Fibroblast of skin of right quadriceps (primary cell): ENCODE measurements around the gene STAT3.

ENCODE experiments used
- DNase-seq: peaks from one replicate; pipeline ENCODE4 v3.0.0-alpha.2; 2013

The STAT3 gene

GRCh38 chr17:42290577-42290976, 97.7 kb downstream of the STAT3 start:
- DNase-seq = no peak

- DNase-seq = no peak
Observed at GRCh38 chr17:42289611-42290181, 98.5 kb downstream of the STAT3 start.

GRCh38 chr17:42288803-42289610, 99.2 kb downstream of the STAT3 start:
- no peak for DNase-seq

GRCh38 chr17:42287977-42288802, 100.1 kb downstream of the STAT3 start, which contains the start of gene STAT5A:
Gene STAT5A, plus strand, starts transcription at chr17:42288498. Its CDS starts 914 bp downstream, at chr17:42289412.
- DNase-seq = peak; percentile 57

GRCh38 chr17:42287305-42287976, 100.8 kb downstream of the STAT3 start:
- no peak for DNase-seq

GRCh38 chr17:42286411-42287221, 101.6 kb downstream of the STAT3 start:
- DNase-seq = no peak

GRCh38 chr17:42285346-42286050, 102.7 kb downstream of the STAT3 start:
- DNase-seq = no peak

GRCh38 chr17:42284566-42284965, 103.7 kb downstream of the STAT3 start:
- no peak for DNase-seq

- no peak for DNase-seq
Observed at GRCh38 chr17:42284024-42284369, 104.2 kb downstream of the STAT3 start.

GRCh38 chr17:42283241-42284023, 104.8 kb downstream of the STAT3 start:
- DNase-seq = no peak

GRCh38 chr17:42282478-42283080, 105.7 kb downstream of the STAT3 start:
- no peak for DNase-seq

GRCh38 chr17:42281571-42282096, 106.6 kb downstream of the STAT3 start:
- DNase-seq = no peak

GRCh38 chr17:42279776-42280630, 108.2 kb downstream of the STAT3 start:
- DNase-seq = no peak

GRCh38 chr17:42277342-42277712, 110.9 kb downstream of the STAT3 start:
- DNase-seq = no peak

GRCh38 chr17:42276609-42277341, 111.5 kb downstream of the STAT3 start:
- peak; percentile 79 for DNase-seq

GRCh38 chr17:42276359-42276608, 112.0 kb downstream of the STAT3 start, which contains the start of gene STAT5B:
Gene STAT5B, minus strand, starts transcription at chr17:42276391. Its CDS starts 44,264 bp downstream, at chr17:42232127.
- peak; percentile 67 for DNase-seq

GRCh38 chr17:42275527-42276358, 112.5 kb downstream of the STAT3 start:
- DNase-seq = peak; percentile 65
